ENCODE measurements around the gene SPATA18. TPM values are rescaled to one million over a fixed set of nuclear protein-coding genes. Genes with fewer than 3 reads are reported as not detected.
A peak's percentile ranks its signal among the peaks of the same experiment; 100 is the strongest.

Gene SPATA18
- polyA plus RNA-seq, 2 of the 4 experiments (the other 2 are of a cell fraction): 4.3 to 6.7 TPM

DNA sequence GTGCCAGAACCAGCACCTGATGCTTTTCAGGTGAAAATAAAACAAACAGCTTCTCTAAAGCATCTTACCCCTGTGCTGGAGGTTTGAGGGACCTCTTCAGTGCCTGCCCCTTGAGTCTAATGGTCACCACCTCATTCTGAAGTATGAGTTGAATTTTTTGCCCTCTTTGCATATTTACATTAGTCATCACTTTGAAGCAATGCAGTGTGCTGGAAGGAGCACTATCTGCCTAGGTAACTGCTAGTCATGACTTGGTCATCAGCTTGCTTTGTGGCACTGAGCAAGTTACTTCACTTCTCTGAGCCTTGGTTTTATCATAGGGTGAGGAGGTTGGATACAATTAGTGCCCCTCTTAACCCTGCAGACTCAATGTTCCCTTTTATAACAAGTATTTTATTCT is 44.9 kb downstream of the SPATA18 start:
- DNase-seq (ENCODE audit: low read depth in 1 of 2, low spot score in 1 of 2): no peak
- TF ChIP-seq MAFK (IDR thresholded peaks at IDR 0.05; ENCODE audit: partially characterized antibody) (peak; percentile 50), RCOR1 (IDR thresholded peaks at IDR 0.05; ENCODE audit: low read depth, low read length) (no peak)
- H3K4me2 ChIP-seq: no peak overlapping the region
- CTCF ChIA-PET: no interaction called here
- no peaks in the 10 kb centered on the region for H3K4me1 ChIP-seq
- H3K9me3 ChIP-seq: no peaks in the 10 kb centered on the region
- FAIRE-seq: no peak
- no peak overlapping the region for H3K4me3 ChIP-seq
- POLR2A ChIA-PET: no interaction called here
- no peak for ATAC-seq
- no peak overlapping the region for H3K27ac ChIP-seq

DNA sequence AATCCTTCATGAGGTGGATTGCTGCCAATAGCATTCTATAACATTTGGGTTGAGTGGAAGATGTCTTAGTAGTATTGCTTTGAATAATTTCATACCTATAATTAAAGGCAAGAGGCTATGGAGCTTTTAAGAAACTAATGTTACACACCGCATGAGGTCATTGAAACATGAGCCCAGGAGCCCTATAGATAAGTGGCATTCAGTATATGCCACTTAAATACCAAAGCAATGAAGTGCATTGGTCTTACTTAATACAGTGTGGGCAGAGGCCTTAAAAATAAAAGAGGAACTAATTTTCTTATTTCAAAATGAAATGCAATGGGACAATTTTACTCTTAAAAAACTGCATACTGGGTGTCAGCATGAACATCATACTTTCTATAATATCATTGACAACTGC is 47.5 kb downstream of the SPATA18 start:
- no peak for TF ChIP-seq HOXB5 (CRISPR knock-in tag; IDR thresholded peaks at IDR 0.05)
- no peak for TF ChIP-seq ESRRA (IDR thresholded peaks at IDR 0.05; ENCODE audit: borderline replicate concordance, low read length)
- no peak for TF ChIP-seq RNF2 (IDR thresholded peaks at IDR 0.05; ENCODE audit: borderline replicate concordance, low read depth)
- TF ChIP-seq, protein P1, sequence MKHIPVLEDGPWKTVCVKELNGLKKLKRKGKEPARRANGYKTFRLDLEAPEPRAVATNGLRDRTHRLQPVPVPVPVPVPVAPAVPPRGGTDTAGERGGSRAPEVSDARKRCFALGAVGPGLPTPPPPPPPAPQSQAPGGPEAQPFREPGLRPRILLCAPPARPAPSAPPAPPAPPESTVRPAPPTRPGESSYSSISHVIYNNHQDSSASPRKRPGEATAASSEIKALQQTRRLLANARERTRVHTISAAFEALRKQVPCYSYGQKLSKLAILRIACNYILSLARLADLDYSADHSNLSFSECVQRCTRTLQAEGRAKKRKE (CRISPR knock-in tag; IDR thresholded peaks at IDR 0.05; ENCODE audit: low read depth): no peak
- no peak for TF ChIP-seq POLR2A (IDR thresholded peaks at IDR 0.05; ENCODE audit: low read length)
- H3K9me3 ChIP-seq: no peaks in the 10 kb centered on the region
- CTCF ChIA-PET: no interaction called here
- no peak overlapping the region for H3K27ac ChIP-seq
- 92% methylated on average over 1 of the region's 1 CpG for WGBS (ENCODE audit: missing lambda C conversion rate)
- H3K4me3 ChIP-seq: no peak overlapping the region
- H3K4me1 ChIP-seq: no peaks in the 10 kb centered on the region
- POLR2A ChIA-PET: no interaction called here
- DNase-seq (ENCODE audit: low read depth in 1 of 2, low spot score in 1 of 2) (no peak), ATAC-seq (no peak), FAIRE-seq (no peak)
- no peak overlapping the region for H3K4me2 ChIP-seq

DNA sequence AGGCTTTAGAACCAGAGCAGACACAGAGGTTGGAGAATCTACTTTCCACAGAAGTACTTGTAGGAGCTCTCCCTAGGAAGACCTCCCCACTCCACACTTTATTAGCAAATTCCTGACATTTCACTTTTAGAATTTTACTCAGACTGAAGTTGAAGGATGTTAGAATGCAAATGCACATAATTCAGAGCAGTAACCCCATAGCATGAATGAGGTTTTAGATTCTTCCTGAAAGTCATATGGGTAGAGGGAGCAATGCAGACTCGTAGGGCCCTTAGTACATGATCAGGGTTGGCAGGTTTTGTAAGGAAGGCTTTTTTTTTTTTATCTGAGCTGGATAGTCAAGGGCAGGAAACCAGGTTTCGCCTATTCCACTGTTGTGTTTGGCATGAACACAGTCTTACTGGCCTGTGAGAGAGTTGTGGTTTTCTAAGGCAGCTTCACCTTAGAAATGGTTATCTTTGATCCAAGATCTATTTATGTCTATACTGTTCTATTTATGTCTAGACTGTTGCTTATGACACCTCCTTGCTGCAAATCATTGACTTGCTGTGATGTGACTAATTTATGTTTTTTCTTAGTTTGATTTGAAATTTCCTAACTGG is 48.9 kb downstream of the SPATA18 start:
- no peaks in the 10 kb centered on the region for H3K4me1 ChIP-seq
- FAIRE-seq (no peak), DNase-seq (ENCODE audit: low read depth in 1 of 2, low spot score in 1 of 2) (no peak), ATAC-seq (no peak)
- no peak overlapping the region for H3K4me2 ChIP-seq
- TF ChIP-seq FOSL2 (IDR thresholded peaks at IDR 0.05) (no peak), FOSL2 (CRISPR knock-in tag; IDR thresholded peaks at IDR 0.05) (no peak), BHLHE40 (IDR thresholded peaks at IDR 0.05; ENCODE audit: low read depth, low read length) (no peak), MAFK (IDR thresholded peaks at IDR 0.05; ENCODE audit: partially characterized antibody) (no peak)
- 12% methylated on average over 2 of the region's 2 CpGs for WGBS (ENCODE audit: missing lambda C conversion rate)
- H3K4me3 ChIP-seq: no peak overlapping the region
- H3K27ac ChIP-seq: no peak overlapping the region
- no peaks in the 10 kb centered on the region for H3K9me3 ChIP-seq
- CTCF ChIA-PET: no interaction called here
- POLR2A ChIA-PET: no interaction called here

DNA sequence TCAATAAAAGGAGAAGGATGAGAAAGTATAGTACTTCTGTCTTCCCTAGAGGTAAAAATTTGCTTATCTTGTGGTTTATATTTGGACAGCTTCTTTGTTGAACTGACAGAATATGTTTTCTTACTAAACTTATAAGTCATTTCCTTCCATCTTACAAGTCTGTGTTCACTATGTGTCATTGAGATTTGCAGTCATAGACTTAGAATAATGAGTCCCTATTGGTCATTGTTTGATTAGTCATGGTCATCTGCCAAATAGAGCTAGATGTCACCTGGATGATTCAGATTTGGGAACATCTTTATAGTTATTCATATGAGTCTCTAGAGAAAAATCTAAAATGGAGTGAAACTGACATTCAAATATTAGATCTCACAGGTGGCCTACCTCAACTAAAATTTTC is 51.5 kb downstream of the SPATA18 start:
- no peak for FAIRE-seq
- POLR2A ChIA-PET: no interaction called here
- TF ChIP-seq BHLHE40 (IDR thresholded peaks at IDR 0.05; ENCODE audit: low read depth, low read length) (no peak), ZFP36 (IDR thresholded peaks at IDR 0.05; ENCODE audit: borderline replicate concordance, partially characterized antibody) (no peak), CEBPB (IDR thresholded peaks at IDR 0.05) (no peak), HOXB13 (CRISPR knock-in tag; IDR thresholded peaks at IDR 0.05; ENCODE audit: low read depth) (no peak), GATA3 (IDR thresholded peaks at IDR 0.05; ENCODE audit: borderline replicate concordance) (no peak), CHD2 (IDR thresholded peaks at IDR 0.05; ENCODE audit: low read length, partially characterized antibody) (no peak), RCOR1 (IDR thresholded peaks at IDR 0.05; ENCODE audit: low read depth, low read length) (no peak), CBX2 (IDR thresholded peaks at IDR 0.05; ENCODE audit: borderline replicate concordance, low read depth) (no peak), TP53 (CRISPR knock-in tag; IDR thresholded peaks at IDR 0.05) (no peak), SREBF2 (IDR thresholded peaks at IDR 0.05) (no peak), KDM5A (IDR thresholded peaks at IDR 0.05) (no peak), KDM1A (IDR thresholded peaks at IDR 0.05; ENCODE audit: low read depth) (no peak), POLR2AphosphoS2 (conservative IDR thresholded peaks at IDR 0.05; ENCODE audit: low read length) (no peak)
- TF ChIP-seq, protein P2, sequence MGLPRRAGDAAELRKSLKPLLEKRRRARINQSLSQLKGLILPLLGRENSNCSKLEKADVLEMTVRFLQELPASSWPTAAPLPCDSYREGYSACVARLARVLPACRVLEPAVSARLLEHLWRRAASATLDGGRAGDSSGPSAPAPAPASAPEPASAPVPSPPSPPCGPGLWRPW (IDR thresholded peaks at IDR 0.05): no peak
- ATAC-seq: no peak
- Histone ChIP-seq H3K4me3 (no peak overlapping the region), H3K4me1 (no peaks in the 10 kb centered on the region), H3K27ac (no peak overlapping the region), H3K9me3 (no peaks in the 10 kb centered on the region), H3K4me2 (no peak overlapping the region)
- CTCF ChIA-PET: interaction anchor here (0.9 to 1.4 kb wide), 3 partner anchors 49 to 443 kb away, joined by 3 read pairs; no protein-coding TSS in a partner anchor
- DNase-seq (ENCODE audit: low read depth in 1 of 2, low spot score in 1 of 2): peak in 1 of 2 experiments; percentile 18
